H9 (cell line): Measurements from ENCODE around the gene GARIN1A. TPM values are rescaled to one million over a fixed set of nuclear protein-coding genes. Genes with fewer than 3 reads are reported as not detected.

Experiments
- DNase-seq: peaks from one replicate; pipeline ENCODE4 v3.0.0-alpha.2; 2017
- H2AFZ ChIP-seq: one replicate; pipeline ENCODE4 v1.6.1; 2013; ENCODE audit warnings: mild to moderate bottlenecking, low read length, control low read depth, moderate library complexity
- H2AK5ac ChIP-seq: 2 replicates; pipeline ENCODE4 v1.6.1; 2013; ENCODE audit warnings: low read length, control low read depth, mixed read lengths; ENCODE audit not compliant: insufficient read length
- H2BK120ac ChIP-seq: one replicate; pipeline ENCODE4 v1.6.1; 2013; ENCODE audit warnings: low read depth, mild to moderate bottlenecking, low read length, control low read depth, inconsistent platforms; ENCODE audit not compliant: poor library complexity, severe bottlenecking
- H2BK12ac ChIP-seq: 2 replicates; pipeline ENCODE4 v1.6.1; 2013; ENCODE audit warnings: low read length, control low read depth, mixed read lengths, low read depth; ENCODE audit not compliant: insufficient read length
- H2BK15ac ChIP-seq: 2 replicates; pipeline ENCODE4 v1.6.1; 2013; ENCODE audit warnings: low read depth, low read length, control low read depth
- H2BK20ac ChIP-seq: one replicate; pipeline ENCODE4 v1.6.1; 2013; ENCODE audit warnings: low read depth, mild to moderate bottlenecking, low read length, control low read depth, inconsistent platforms; ENCODE audit not compliant: poor library complexity, severe bottlenecking
- H2BK5ac ChIP-seq: 2 replicates; pipeline ENCODE4 v1.6.1; 2013; ENCODE audit warnings: low read length, control low read depth, mixed read lengths; ENCODE audit not compliant: insufficient read length
- H3K14ac ChIP-seq: 2 replicates; pipeline ENCODE4 v1.6.1; 2013; ENCODE audit warnings: low read length, control low read depth; ENCODE audit not compliant: insufficient read depth
- H3K18ac ChIP-seq: 2 replicates; pipeline ENCODE4 v1.6.1; 2013; ENCODE audit warnings: low read depth, mild to moderate bottlenecking, mixed read lengths, low read length, control low read depth; ENCODE audit not compliant: insufficient read length
- H3K23ac ChIP-seq: 2 replicates; pipeline ENCODE4 v1.6.1; 2013; ENCODE audit warnings: low read length, control low read depth, mixed read lengths, low read depth; ENCODE audit not compliant: insufficient read length
- H3K23me2 ChIP-seq: 2 replicates; pipeline ENCODE4 v1.6.1; 2013; ENCODE audit warnings: low read depth, mild to moderate bottlenecking, mixed read lengths, low read length, control low read depth; ENCODE audit not compliant: insufficient read length, poor library complexity, severe bottlenecking
- H3K27ac ChIP-seq: 2 replicates; pipeline ENCODE4 v1.5.1; 2013; ENCODE audit warnings: low read length, control low read depth, mixed read lengths, low read depth; ENCODE audit not compliant: insufficient read length
- H3K27me3 ChIP-seq: 2 replicates; pipeline ENCODE4 v1.6.1; 2013; ENCODE audit warnings: low read length, control low read depth, inconsistent platforms; ENCODE audit not compliant: insufficient read depth
- H3K4ac ChIP-seq: 2 replicates; pipeline ENCODE4 v1.6.1; 2013; ENCODE audit warnings: low read depth, mild to moderate bottlenecking, control low read depth, inconsistent platforms, low read length, moderate library complexity
- H3K4me1 ChIP-seq: 2 replicates; pipeline ENCODE4 v1.6.1; 2013; ENCODE audit warnings: low read length, control low read depth, inconsistent platforms; ENCODE audit not compliant: insufficient read depth
- H3K4me2 ChIP-seq: 2 replicates; pipeline ENCODE4 v1.6.1; 2013; ENCODE audit warnings: low read length, control low read depth, mixed read lengths; ENCODE audit not compliant: insufficient read length, insufficient read depth
- H3K56ac ChIP-seq: 2 replicates; pipeline ENCODE4 v1.6.1; 2013; ENCODE audit warnings: low read depth, mild to moderate bottlenecking, mixed read lengths, low read length, control low read depth; ENCODE audit not compliant: insufficient read length
- H3K79me1 ChIP-seq: 2 replicates; pipeline ENCODE4 v1.6.1; 2013; ENCODE audit warnings: low read depth, mild to moderate bottlenecking, moderate library complexity, low read length, control low read depth, inconsistent platforms; ENCODE audit not compliant: insufficient read depth, poor library complexity, severe bottlenecking
- H3K79me2 ChIP-seq: 2 replicates; pipeline ENCODE4 v1.6.1; 2013; ENCODE audit warnings: low read length, control low read depth, inconsistent platforms; ENCODE audit not compliant: insufficient read depth
- H3K9ac ChIP-seq: 2 replicates; pipeline ENCODE4 v1.6.1; 2013; ENCODE audit warnings: low read length, control low read depth, mixed read lengths; ENCODE audit not compliant: insufficient read length; ENCODE audit errors: extremely low read depth
- H3K9me3 ChIP-seq: one replicate; pipeline ENCODE4 v1.6.1; 2013; ENCODE audit warnings: low read depth, low read length, inconsistent platforms; ENCODE audit not compliant: control insufficient read depth
- H3T11ph ChIP-seq: one replicate; pipeline ENCODE4 v1.6.1; 2013; ENCODE audit warnings: mild to moderate bottlenecking, low read length, control low read depth, inconsistent platforms
- H4K20me1 ChIP-seq: one replicate; pipeline ENCODE4 v1.6.1; 2013; ENCODE audit not compliant: control insufficient read depth, insufficient read length, insufficient read depth
- H4K5ac ChIP-seq: 2 replicates; pipeline ENCODE4 v1.6.1; 2013; ENCODE audit warnings: low read depth, mild to moderate bottlenecking, mixed read lengths, low read length, control low read depth; ENCODE audit not compliant: insufficient read length
- H4K8ac ChIP-seq: replicated peaks from 2 replicates; pipeline ENCODE4 v1.6.1; 2013; ENCODE audit warnings: low read length, control low read depth, mixed read lengths, low read depth; ENCODE audit not compliant: insufficient read length
- H4K91ac ChIP-seq: 2 replicates; pipeline ENCODE4 v1.6.1; 2013; ENCODE audit warnings: low read depth, mild to moderate bottlenecking, moderate library complexity, mixed read lengths, low read length, control low read depth; ENCODE audit not compliant: insufficient read length
- H3K27ac Mint-ChIP-seq, 3 experiments: 2 replicates in 2 of 3; 3 replicates in 1 of 3; pipeline ENCODE4 v1.8.0; 2020 to 2021; ENCODE audit warnings: mixed read lengths in 3 of 3, mild to moderate bottlenecking in 1 of 3, moderate library complexity in 1 of 3
- H3K27me3 Mint-ChIP-seq: 2 replicates; pipeline ENCODE4 v1.8.0; 2021; ENCODE audit warnings: low read depth, mild to moderate bottlenecking, moderate library complexity, mixed read lengths
- H3K36me3 Mint-ChIP-seq, 3 experiments: 2 replicates in 2 of 3; 3 replicates in 1 of 3; pipeline ENCODE4 v1.8.0; 2020 to 2021; ENCODE audit warnings: low read depth in 3 of 3, mixed read lengths in 3 of 3; ENCODE audit not compliant: insufficient read depth in 1 of 3
- H3K4me1 Mint-ChIP-seq, 2 experiments: 2 replicates each; pipeline ENCODE4 v1.8.0; 2020; ENCODE audit warnings: mixed read lengths in 2 of 2
- H3K4me3 Mint-ChIP-seq, 2 experiments: 2 replicates in 1 of 2; 3 replicates in 1 of 2; pipeline ENCODE4 v1.8.0; 2020 to 2021; ENCODE audit warnings: mild to moderate bottlenecking in 2 of 2, mixed read lengths in 2 of 2, moderate library complexity in 1 of 2
- H3K9me3 Mint-ChIP-seq, 2 experiments: 2 replicates in 1 of 2; 3 replicates in 1 of 2; pipeline ENCODE4 v1.8.0; 2020; ENCODE audit warnings: mild to moderate bottlenecking in 2 of 2, mixed read lengths in 2 of 2, moderate library complexity in 1 of 2
- CTCF ChIP-seq: fragments of 200-600 bp; sonication (generic); conservative IDR thresholded peaks from 3 replicates; pipeline ENCODE4 v1.8.0; 2021; ENCODE audit warnings: antibody characterized with exemption, mild to moderate bottlenecking
- WGBS: extraction: QIAGEN DNeasy Blood & Tissue Kit; methylation state at CpG from one replicate; pipeline ENCODE4 v1.1.7; 2013; ENCODE audit warnings: missing lambda C conversion rate, low lambda C conversion rate, mixed read lengths; ENCODE audit not compliant: insufficient read length; ENCODE audit errors: extremely low coverage; 5-methylcytosine and 5-hydroxymethylcytosine counted together
- total RNA-seq: library from RNA; stranded (reverse); gene quantifications from 2 replicates; pipeline ENCODE4 v1.2.1, GENCODE V29; 2021

GARIN1A gene
- total RNA-seq, 1 experiment from 2014 or later: 0.98 TPM

DNA sequence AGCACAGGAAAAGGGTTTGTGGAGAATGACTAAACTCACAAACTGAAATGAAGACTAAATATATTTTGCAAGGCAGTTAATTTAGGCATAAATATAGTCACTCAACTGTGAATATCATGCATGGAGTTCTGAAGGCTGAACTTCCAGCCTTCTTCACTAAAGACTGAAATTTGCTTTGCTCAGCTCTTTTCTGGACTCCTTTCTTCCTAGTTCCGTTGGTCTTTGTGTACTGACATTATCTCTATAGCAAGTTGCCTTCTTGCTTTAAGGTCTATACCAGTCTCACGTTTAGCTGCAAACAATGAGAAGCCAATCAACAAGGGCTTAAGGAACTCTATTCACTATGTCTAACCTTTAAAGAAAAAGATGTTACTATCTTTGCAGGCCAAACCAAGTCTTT is 22.6 kb downstream of the GARIN1A start:
- peaks cover 3% of the 10 kb centered on the region; the same call in 1 of the 2 replicates for H3K4me1 ChIP-seq
- no peak overlapping the region for H4K5ac ChIP-seq
- Mint-ChIP-seq H3K9me3 (no peaks in the 10 kb centered on the region), H3K27me3 (peaks cover 29% of the 10 kb centered on the region), H3K4me1 (peaks cover 32 to 34% of the 10 kb centered on the region in 2 experiments), H3K27ac (no peak overlapping the region), H3K4me3 (no peak overlapping the region), H3K36me3 (no peaks in the 10 kb centered on the region; a peak in 2 of 7 replicates)
- peaks cover 7% of the 10 kb centered on the region for H3K23me2 ChIP-seq
- H3K4me2 ChIP-seq: no peak overlapping the region
- no peak overlapping the region for H2BK120ac ChIP-seq
- H2AK5ac ChIP-seq: no peak overlapping the region
- H3K56ac ChIP-seq: no peak overlapping the region
- no peak for DNase-seq
- H2BK5ac ChIP-seq: no peak overlapping the region
- H4K8ac ChIP-seq: no peak overlapping the region
- no peaks in the 10 kb centered on the region for H3K27me3 ChIP-seq
- no peak overlapping the region for H3K14ac ChIP-seq
- WGBS: no CpG with 5 or more reads among the region's 2 CpGs
- no peak overlapping the region for H3K4ac ChIP-seq
- no peak overlapping the region for H2AFZ ChIP-seq
- no peak overlapping the region for H3K27ac ChIP-seq
- no peak for TF ChIP-seq CTCF
- no peaks in the 10 kb centered on the region for H3K79me2 ChIP-seq
- H4K20me1 ChIP-seq: no peaks in the 10 kb centered on the region
- no peak overlapping the region for H4K91ac ChIP-seq
- H3K23ac ChIP-seq: no peak overlapping the region
- H3T11ph ChIP-seq: no peak overlapping the region
- no peak overlapping the region for H3K18ac ChIP-seq
- H2BK15ac ChIP-seq: no peak overlapping the region
- H2BK12ac ChIP-seq: no peak overlapping the region
- H2BK20ac ChIP-seq: no peak overlapping the region
- no peak overlapping the region for H3K9ac ChIP-seq
- no peaks in the 10 kb centered on the region for H3K79me1 ChIP-seq
- H3K9me3 ChIP-seq: no peaks in the 10 kb centered on the region
